Measurements from ENCODE around the gene ARHGEF3.
"Not testable (repeated sequence)": the region's sequence is repeated elsewhere in the genome, so short reads cannot be mapped to it uniquely, and the experiment has no call there.

The ARHGEF3 gene

GRCh38 chr3:56772952-56773938 lies 28.5 kb downstream of the ARHGEF3 start:
- DNase-seq (ENCODE audit: low read depth): no peak

- no peak for DNase-seq (ENCODE audit: low read depth)
Observed at GRCh38 chr3:56771376-56771775, 30.4 kb downstream of the ARHGEF3 start.

- DNase-seq (ENCODE audit: low read depth): no peak
Observed at GRCh38 chr3:56769116-56769707, 32.5 kb downstream of the ARHGEF3 start.

GRCh38 chr3:56764904-56765547 lies 36.7 kb downstream of the ARHGEF3 start:
- no peak for DNase-seq (ENCODE audit: low read depth)

GRCh38 chr3:56764184-56764583 lies 37.6 kb downstream of the ARHGEF3 start:
- DNase-seq (ENCODE audit: low read depth): no peak

- DNase-seq (ENCODE audit: low read depth): no peak
Observed at GRCh38 chr3:56763233-56763632, 38.5 kb downstream of the ARHGEF3 start.

GRCh38 chr3:56762718-56763117 lies 39.0 kb downstream of the ARHGEF3 start:
- no peak for DNase-seq (ENCODE audit: low read depth)

GRCh38 chr3:56761887-56762651 lies 39.7 kb downstream of the ARHGEF3 start:
- no peak for DNase-seq (ENCODE audit: low read depth)

GRCh38 chr3:56761023-56761422 lies 40.7 kb downstream of the ARHGEF3 start:
- DNase-seq (ENCODE audit: low read depth): no peak

- no peak for DNase-seq (ENCODE audit: low read depth)
Observed at GRCh38 chr3:56759532-56759931, 42.2 kb downstream of the ARHGEF3 start.

GRCh38 chr3:56758539-56758981 lies 43.2 kb downstream of the ARHGEF3 start:
- DNase-seq (ENCODE audit: low read depth): no peak

GRCh38 chr3:56758042-56758441 lies 43.7 kb downstream of the ARHGEF3 start:
- not testable (repeated sequence) for DNase-seq (ENCODE audit: low read depth)

- DNase-seq (ENCODE audit: low read depth): no peak
Observed at GRCh38 chr3:56754741-56755417, 46.9 kb downstream of the ARHGEF3 start.

GRCh38 chr3:56753206-56753820 lies 48.4 kb downstream of the ARHGEF3 start:
- no peak for DNase-seq (ENCODE audit: low read depth)

- no peak for DNase-seq (ENCODE audit: low read depth)
Observed at GRCh38 chr3:56751056-56751707, 50.6 kb downstream of the ARHGEF3 start.

- DNase-seq (ENCODE audit: low read depth): no peak
Observed at GRCh38 chr3:56748663-56749231, 53.0 kb downstream of the ARHGEF3 start.

- DNase-seq (ENCODE audit: low read depth): no peak
Observed at GRCh38 chr3:56747150-56747549, 54.6 kb downstream of the ARHGEF3 start.

- no peak for DNase-seq (ENCODE audit: low read depth)
Observed at GRCh38 chr3:56744016-56744415, 57.7 kb downstream of the ARHGEF3 start.

- DNase-seq (ENCODE audit: low read depth): no peak
Observed at GRCh38 chr3:56742887-56743286, 58.9 kb downstream of the ARHGEF3 start.

GRCh38 chr3:56739036-56739435 lies 62.7 kb downstream of the ARHGEF3 start:
- DNase-seq (ENCODE audit: low read depth): no peak

All from CMK (cell line).